WI38 (cell line): ENCODE data around the gene PPM1J.
"Not testable (repeated sequence)": the region's sequence is repeated elsewhere in the genome, so short reads cannot be mapped to it uniquely, and the experiment has no call there.

Source experiments
- H3K4me3 ChIP-seq: 2 replicates; pipeline ENCODE4 v1.5.1; 2011; ENCODE audit warnings: low read depth, mild to moderate bottlenecking, control low read depth, low read length
- TF ChIP-seq, protein P1 (sequence below): IDR thresholded peaks from 2 replicates; pipeline ENCODE4 v1.5.1; 2012; ENCODE audit warnings: low read depth, mild to moderate bottlenecking, control low read depth, low read length

PPM1J gene

GRCh38 chr1:112744009-112744578 lies 29.0 kb upstream of the PPM1J start:
- TF ChIP-seq, protein P1, sequence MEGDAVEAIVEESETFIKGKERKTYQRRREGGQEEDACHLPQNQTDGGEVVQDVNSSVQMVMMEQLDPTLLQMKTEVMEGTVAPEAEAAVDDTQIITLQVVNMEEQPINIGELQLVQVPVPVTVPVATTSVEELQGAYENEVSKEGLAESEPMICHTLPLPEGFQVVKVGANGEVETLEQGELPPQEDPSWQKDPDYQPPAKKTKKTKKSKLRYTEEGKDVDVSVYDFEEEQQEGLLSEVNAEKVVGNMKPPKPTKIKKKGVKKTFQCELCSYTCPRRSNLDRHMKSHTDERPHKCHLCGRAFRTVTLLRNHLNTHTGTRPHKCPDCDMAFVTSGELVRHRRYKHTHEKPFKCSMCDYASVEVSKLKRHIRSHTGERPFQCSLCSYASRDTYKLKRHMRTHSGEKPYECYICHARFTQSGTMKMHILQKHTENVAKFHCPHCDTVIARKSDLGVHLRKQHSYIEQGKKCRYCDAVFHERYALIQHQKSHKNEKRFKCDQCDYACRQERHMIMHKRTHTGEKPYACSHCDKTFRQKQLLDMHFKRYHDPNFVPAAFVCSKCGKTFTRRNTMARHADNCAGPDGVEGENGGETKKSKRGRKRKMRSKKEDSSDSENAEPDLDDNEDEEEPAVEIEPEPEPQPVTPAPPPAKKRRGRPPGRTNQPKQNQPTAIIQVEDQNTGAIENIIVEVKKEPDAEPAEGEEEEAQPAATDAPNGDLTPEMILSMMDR: peak; percentile 67
- peak overlapping the region; percentile 35 for H3K4me3 ChIP-seq

DNA sequence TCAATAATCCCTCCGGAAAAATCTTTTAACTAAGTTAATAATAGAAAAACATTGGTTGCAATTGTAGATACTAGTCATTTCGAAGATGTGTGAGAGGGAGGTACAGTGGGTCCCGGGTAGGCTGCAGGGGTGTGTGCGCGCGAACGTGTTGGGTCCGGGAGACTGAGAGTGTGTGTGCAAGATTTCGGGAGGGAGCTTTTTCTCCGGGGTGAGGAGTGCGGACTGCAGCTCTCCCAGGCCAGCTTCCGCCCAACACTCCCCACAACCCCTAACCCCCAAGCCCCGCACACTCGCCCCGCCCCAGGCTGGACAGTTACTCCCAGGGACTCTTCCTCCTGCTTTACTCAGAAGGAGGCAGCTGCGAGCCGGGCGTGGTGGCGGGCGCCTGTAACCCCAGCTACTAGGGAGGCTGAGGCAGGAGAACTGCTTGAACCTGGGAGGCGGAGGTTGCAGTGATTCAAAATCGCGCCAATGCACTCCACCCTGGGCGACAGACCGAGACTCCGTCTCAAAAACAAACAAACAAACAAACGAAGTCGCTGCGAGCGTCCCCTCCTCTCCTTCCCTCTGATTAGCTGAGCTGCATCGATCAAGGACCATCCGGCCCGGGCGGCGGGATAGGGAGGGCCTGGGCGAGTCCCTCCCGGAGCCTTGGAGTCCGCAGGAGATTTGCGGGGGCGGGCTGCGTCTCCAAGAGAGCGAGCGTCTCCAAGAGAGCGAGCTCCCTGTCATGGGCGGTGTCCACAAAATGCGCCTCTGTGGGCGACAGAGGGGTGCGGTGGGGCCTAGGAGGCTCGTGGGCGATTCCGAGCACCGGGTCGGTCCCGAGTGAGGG lies 28.3 kb upstream of the PPM1J start:
- peak overlapping the region; percentile 35 for H3K4me3 ChIP-seq

DNA sequence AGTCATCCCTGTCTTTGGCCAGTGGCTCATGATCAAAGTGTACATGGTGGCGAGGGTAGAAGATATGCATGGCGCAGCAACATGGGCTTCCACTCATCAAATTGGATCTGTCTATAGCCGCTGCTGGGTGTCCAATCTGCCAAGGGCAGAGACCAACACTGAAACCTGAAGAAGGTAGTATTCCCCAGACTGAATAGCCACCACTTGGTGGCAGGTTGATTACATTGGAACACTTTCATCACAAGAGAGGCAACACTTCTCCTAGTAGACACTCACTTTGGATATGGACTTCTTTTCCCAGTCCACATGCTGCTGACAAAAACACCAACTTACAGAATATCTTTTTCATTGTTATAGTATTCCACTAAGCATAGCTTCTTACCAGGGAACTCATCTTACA lies 22.4 kb upstream of the PPM1J start:
- TF ChIP-seq, protein P1: no peak
- no peak overlapping the region for H3K4me3 ChIP-seq

More for the DNA sequence above, 28.3 kb upstream of the PPM1J start:
- TF ChIP-seq, protein P1: no peak

DNA sequence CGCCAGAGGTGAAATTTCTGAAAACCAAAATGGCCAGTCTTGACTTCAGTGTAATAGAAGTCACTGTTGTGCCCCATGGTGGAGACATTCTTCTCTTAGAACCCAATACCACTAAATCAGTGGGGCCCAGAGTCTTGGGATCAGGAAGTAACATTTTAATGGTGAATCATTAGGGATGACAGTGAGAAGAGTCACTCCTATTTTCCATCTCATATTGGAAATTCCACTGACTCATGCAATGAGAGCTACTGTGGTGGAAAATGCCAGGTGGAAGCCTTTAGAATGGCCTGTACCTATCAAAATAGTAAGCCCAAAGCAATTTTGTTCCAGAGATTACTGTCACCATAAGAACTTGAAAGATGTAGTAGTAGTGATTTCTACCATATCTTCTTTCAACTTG lies 20.6 kb upstream of the PPM1J start:
- TF ChIP-seq, protein P1: no peak

DNA sequence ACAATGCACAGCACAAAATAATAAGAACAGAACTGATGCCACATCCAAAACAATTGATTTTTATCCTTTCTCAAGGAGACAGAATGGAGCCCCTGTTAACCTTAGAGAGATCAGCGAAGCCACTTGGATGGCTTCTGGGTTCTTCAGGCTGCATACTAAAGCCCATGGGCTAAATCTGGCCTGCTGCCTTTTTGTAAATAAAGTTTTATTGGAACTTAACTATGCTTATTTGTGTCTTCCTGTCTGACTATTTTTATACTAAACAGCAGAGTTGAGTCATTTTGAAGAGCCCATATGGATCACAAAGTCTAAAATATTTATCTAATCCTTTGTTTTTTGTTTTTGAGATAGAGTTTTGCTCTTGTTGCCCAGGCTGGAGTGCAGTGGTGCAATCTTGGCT lies 16.3 kb upstream of the PPM1J start:
- H3K4me3 ChIP-seq: no peak overlapping the region
- TF ChIP-seq, protein P1: no peak

More for the DNA sequence above, 20.6 kb upstream of the PPM1J start:
- H3K4me3 ChIP-seq: no peak overlapping the region

GRCh38 chr1:112729909-112730308 lies 14.8 kb upstream of the PPM1J start:
- no peak overlapping the region for H3K4me3 ChIP-seq
- TF ChIP-seq, protein P1: no peak

DNA sequence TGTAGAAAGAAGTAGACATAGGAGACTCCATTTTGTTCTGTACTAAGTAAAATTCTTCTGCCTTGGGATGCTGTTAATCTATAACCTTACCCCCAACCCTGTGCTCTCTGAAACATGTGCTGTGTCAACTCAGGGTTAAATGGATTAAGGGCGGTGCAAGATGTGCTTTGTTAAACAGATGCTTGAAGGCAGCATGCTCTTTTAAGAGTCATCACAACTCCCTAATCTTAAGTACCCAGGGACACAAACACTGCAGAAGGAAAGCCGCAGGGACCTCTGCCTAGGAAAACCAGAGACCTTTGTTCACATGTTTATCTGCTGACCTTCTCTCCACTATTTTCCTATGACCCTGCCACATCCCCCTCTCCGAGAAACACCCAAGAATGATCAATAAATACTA lies 13.9 kb upstream of the PPM1J start:
- H3K4me3 ChIP-seq: not testable (repeated sequence)

DNA sequence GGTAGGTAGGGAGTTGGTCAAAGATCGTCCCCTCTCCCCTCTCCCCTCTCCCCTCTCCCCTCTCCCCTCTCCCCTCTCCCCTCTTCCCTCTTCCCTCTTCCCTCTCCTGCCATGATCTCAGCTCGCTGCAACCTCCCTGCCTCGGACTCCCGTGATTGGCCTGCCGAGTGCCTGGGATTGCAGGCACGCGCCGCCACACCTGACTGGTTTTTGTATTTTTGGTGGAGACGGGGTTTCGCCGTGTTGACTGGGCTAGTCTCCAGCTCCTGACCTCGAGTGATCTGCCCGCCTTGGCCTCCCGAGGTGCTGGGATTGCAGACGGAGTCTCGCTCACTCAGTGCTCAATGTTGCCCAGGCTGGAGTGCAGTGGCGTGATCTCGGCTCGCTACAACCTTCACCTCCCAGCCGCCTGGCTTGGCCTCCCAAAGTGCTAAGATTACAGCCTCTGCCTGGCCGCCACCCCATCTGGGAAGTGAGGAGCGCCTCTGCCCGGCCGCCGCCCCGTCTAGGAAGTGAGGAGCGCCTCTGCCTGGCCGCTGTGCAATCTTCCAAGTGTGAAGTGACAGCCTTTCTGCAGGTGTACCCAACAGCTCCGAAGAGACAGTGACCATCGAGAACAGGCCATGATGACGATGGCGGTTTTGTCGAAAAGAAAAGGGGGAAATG lies 13.3 kb upstream of the PPM1J start:
- not testable (repeated sequence) for H3K4me3 ChIP-seq
